ENCODE results near the gene SCYGR4.

SCYGR4 gene

GRCh38 chr2:227602358-227602757 is 14.9 kb upstream of the SCYGR4 start:
- Histone ChIP-seq H3K27ac (no peak overlapping the region), H3K4me3 (no peak overlapping the region)
- DNase-seq (ENCODE audit: low spot score): no peak
- TF ChIP-seq CTCF (IDR thresholded peaks at IDR 0.05): no peak

- no peak for DNase-seq (ENCODE audit: low spot score)
- Histone ChIP-seq H3K4me3 (no peak overlapping the region), H3K27ac (no peak overlapping the region)
- no peak for TF ChIP-seq CTCF (IDR thresholded peaks at IDR 0.05)
These were observed 10.8 kb upstream of the SCYGR4 start for GRCh38 chr2:227606476-227606875.

GRCh38 chr2:227607941-227608340 is 9.4 kb upstream of the SCYGR4 start:
- no peak overlapping the region for H3K27ac ChIP-seq
- no peak overlapping the region for H3K4me3 ChIP-seq
- DNase-seq (ENCODE audit: low spot score): no peak
- no peak for TF ChIP-seq CTCF (IDR thresholded peaks at IDR 0.05)

- DNase-seq (ENCODE audit: low spot score): no peak
- TF ChIP-seq CTCF (IDR thresholded peaks at IDR 0.05): no peak
- no peak overlapping the region for H3K4me3 ChIP-seq
- H3K27ac ChIP-seq: no peak overlapping the region
These were observed 8.5 kb upstream of the SCYGR4 start for GRCh38 chr2:227608561-227609338.

- H3K4me3 ChIP-seq: no peak overlapping the region
- H3K27ac ChIP-seq: no peak overlapping the region
- DNase-seq (ENCODE audit: low spot score): no peak
- no peak for TF ChIP-seq CTCF (IDR thresholded peaks at IDR 0.05)
These were observed 7.2 kb upstream of the SCYGR4 start for GRCh38 chr2:227610123-227610522.

- no peak overlapping the region for H3K4me3 ChIP-seq
- DNase-seq (ENCODE audit: low spot score): no peak
- TF ChIP-seq CTCF (IDR thresholded peaks at IDR 0.05): no peak
- no peak overlapping the region for H3K27ac ChIP-seq
These were observed 4.6 kb upstream of the SCYGR4 start for GRCh38 chr2:227612546-227613271.

GRCh38 chr2:227613272-227613660 is 4.0 kb upstream of the SCYGR4 start:
- no peak for DNase-seq (ENCODE audit: low spot score)
- Histone ChIP-seq H3K4me3 (no peak overlapping the region), H3K27ac (no peak overlapping the region)
- no peak for TF ChIP-seq CTCF (IDR thresholded peaks at IDR 0.05)

Measured in coronary artery (tissue), 2 donors.